SW480 (cell line): ENCODE data around the gene GIMAP2.

Experiments used
- DNase-seq: peaks from one replicate; pipeline ENCODE4 v3.0.0-alpha.2; 2016; ENCODE audit warnings: low spot score

GIMAP2 gene

DNA sequence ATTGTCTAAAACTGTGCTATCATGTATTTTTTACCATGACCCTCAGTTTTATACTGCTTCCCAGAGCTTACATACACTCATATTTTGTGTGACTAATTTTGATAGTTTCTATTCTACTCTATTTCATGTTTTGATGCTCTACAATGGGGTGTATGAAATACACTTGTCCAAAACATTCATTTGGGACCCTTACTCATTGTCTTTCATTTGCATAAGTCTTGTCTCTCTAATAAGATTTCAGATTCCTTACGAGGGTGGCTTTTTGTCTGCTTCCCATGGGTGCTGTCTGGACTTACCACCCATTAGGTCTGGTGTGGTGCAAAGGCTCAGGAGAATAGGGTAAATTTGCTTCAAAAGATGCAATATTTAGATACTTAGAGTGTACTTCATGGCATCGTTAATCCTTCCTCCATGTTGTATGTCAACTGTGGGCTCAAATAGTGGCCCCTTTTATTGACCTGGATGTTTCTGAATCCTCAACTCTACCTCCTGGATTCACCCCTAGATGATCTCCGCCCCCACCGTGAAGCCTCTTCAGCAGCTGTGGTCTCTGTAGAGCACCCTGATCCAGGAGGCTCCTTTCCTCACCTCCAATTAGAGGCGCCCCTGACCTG is 48.1 kb downstream of the GIMAP2 start:
- no peak for DNase-seq

DNA sequence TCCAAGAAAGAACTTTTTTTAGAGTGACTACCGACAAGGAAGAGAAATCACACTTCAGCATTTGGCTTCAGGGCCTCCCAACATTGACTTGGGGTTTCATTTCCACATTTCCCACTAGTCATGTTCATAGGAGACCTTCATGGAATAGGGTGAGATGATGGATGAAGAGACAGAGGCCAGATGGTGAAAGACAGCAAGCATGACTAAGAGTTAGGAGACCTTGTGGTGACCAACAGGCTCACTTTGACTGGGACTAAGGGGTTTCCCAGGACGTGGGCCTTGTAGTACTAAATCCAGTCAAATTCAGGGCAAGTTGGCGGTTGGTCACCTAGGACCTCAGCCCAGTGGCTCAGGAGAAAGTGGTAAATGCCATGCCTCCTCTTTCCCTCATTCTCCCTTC is 48.7 kb downstream of the GIMAP2 start:
- no peak for DNase-seq

DNA sequence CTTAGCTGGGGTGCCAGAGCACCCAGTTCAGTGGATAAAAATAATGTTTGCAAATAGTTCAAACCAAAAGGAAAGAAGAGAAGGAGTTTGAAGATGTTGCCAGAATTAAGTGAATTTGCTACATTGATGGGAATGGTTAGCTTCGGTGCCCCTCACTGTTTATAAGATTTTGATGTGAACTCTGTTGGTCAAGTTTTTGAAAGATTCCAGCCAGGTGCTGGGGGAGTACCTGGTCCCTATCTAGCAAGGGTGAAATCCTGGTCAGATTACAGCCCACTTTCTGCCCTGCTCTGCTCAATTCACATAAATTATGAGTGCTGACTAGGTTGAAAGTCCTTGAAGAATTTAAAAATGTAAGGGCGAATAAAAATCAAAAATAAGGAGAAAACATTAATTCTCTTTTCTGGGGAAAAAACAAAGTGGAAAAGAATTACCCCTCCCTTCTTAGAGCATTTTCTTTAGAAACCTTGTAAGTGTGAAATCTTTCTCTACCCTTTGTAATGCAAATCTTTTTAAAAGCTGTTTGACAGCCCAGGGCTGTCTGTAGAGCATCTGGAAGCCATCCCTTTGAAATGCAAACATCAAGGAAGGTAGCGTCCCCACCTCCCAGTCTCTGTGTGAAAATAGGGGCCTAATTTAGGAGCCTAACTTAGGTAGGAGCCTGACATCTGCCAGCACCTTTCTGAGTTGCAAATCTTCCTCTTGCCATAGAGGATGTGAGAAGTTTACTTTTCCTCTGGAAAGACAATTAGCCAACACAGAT is 50.3 kb downstream of the GIMAP2 start:
- DNase-seq, result no peak

DNA sequence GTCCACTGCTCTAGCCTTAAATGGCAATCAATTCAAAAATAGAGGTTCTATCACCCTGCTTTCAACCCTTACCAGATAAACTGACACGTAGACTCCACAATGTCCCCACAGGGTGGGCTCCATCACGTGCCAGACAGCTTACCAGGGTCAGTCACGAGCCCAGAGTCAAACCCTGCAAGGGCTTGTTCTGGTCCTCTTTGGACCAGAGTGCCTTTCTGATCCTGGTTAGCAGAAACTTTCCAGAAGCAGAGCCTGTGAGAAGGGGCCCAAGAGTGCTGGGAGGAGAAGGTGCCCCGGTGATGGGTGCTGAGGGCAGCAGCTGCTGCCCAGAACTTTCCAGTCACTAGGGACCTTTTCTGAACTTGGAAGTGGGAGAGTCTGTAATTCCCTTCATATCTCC is 51.4 kb downstream of the GIMAP2 start:
- DNase-seq, result no peak

DNA sequence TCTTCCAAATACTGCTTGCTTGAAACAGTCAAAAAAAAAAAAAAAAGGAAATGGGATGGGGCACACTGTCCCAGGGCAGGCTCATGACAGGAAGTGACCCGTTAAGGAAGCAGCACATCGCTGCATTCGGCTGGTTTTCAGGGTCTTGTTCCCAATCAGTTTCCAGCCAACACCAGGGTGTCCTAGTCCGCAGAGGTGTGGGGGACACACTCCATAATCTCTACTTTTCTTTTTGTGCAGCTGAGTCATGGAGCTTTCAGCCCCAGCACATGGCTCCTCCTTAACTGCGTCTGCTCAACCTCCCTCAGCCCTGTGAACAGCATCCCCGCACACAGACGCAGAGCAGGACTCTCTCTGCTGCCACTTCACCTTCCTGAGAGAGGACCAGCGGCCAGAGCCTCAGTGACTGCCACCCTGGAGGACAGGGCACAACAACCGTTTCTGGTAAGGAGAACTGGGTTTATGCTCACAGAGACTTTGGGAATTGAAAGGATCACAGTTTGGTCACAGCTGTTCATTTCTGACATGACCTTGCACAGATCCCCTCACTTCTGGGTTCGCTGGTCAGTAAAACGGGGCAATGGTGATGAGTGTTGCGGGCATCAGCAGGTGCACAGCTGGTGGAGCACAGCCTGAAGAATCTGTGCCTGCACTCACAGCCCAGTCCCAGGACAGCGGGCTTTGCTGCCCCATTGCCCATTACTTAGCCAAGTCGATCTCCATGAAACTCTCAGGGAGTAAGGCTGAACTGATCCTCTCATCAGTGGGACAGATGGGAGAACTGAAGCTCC is 52.0 kb downstream of the GIMAP2 start, which contains the start of gene GIMAP5:
Gene GIMAP5, plus strand, starts transcription at position 154 of the 791 bp plus-strand sequence. CDS start 3,467 bp downstream, outside the sequence.
- no peak for DNase-seq

- no peak for DNase-seq
These were observed 52.6 kb downstream of the GIMAP2 start for GRCh38 chr7:150738092-150738491.

DNA sequence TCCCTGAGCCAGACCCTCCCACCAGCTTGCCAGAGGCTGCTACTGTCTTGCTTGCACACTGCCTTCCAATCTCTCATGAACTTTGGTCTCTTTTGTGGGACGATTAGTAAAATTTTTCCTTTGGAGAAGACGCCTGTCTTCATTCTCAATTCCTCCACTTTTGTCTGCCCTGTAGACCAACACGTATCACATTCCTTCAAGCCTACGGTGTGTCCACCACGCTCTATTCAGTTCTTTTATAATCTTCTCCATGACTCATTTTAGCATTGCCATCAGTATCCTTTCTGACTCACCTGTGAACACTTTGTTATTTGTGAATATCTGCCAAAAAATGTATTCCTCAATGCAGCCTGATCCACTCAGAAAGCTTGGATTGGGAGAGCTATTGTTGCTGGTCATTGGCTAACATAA is 53.1 kb downstream of the GIMAP2 start:
- peak; percentile 62 for DNase-seq

DNA sequence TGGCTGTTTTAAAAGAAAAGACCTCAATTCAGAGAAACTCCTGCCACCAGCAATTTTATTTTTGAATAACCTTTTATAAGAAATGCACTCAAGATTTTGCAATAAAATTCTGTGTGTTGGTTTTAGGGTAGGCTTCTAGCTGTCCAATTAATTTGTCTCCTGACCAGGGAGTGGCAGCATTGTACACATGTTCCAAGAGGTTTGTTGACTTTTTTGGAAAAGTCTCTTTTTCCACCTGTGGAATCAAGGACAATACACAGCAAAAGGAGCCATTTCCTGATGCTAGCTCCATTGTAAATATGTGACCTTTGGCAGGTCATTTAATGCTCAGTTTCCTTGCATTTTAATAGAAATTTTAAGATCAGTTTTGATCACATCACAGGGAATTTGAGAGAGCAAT is 53.5 kb downstream of the GIMAP2 start:
- DNase-seq, result peak; percentile 17

DNA sequence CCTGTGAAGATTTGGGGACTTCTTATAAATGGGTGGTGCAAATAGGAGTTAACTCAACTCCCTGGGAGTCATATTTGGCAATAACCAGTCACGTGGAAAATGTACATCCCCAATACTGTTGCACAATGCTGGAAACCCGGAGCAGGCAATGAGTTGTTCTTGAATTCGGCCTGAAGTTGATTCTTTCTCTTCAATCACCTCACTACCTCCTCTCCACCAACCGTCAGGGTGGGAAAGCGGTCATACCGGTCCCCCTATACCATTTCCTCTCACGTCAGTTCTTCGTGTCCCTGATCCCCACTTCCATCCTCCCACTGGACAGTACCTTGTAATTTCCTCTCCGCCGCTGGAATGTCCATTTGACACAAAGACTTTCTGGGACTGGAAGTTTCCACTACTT is 54.5 kb downstream of the GIMAP2 start:
- no peak for DNase-seq

DNA sequence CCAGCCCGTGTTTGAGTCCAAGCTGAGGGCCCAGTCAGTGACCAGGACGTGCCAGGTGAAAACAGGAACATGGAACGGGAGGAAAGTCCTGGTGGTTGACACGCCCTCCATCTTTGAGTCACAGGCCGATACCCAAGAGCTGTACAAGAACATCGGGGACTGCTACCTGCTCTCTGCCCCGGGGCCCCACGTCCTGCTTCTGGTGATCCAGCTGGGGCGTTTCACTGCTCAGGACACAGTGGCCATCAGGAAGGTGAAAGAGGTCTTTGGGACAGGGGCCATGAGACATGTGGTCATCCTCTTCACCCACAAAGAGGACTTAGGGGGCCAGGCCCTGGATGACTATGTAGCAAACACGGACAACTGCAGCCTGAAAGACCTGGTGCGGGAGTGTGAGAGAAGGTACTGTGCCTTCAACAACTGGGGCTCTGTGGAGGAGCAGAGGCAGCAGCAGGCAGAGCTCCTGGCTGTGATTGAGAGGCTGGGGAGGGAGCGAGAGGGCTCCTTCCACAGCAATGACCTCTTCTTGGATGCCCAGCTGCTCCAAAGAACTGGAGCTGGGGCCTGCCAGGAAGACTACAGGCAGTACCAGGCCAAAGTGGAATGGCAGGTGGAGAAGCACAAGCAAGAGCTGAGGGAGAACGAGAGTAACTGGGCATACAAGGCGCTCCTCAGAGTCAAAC is 56.9 kb downstream of the GIMAP2 start:
- DNase-seq, result no peak
